HG03565 (cell line): ENCODE data around the gene PTPRM.

ENCODE experiments used
- ATAC-seq: cut with Tn5 transposase; IDR thresholded peaks from one replicate; pipeline ENCODE4 v1.9.1; 2021; ENCODE audit warnings: mild to moderate bottlenecking, moderate library complexity; ENCODE audit not compliant: unreplicated experiment

Gene PTPRM

DNA sequence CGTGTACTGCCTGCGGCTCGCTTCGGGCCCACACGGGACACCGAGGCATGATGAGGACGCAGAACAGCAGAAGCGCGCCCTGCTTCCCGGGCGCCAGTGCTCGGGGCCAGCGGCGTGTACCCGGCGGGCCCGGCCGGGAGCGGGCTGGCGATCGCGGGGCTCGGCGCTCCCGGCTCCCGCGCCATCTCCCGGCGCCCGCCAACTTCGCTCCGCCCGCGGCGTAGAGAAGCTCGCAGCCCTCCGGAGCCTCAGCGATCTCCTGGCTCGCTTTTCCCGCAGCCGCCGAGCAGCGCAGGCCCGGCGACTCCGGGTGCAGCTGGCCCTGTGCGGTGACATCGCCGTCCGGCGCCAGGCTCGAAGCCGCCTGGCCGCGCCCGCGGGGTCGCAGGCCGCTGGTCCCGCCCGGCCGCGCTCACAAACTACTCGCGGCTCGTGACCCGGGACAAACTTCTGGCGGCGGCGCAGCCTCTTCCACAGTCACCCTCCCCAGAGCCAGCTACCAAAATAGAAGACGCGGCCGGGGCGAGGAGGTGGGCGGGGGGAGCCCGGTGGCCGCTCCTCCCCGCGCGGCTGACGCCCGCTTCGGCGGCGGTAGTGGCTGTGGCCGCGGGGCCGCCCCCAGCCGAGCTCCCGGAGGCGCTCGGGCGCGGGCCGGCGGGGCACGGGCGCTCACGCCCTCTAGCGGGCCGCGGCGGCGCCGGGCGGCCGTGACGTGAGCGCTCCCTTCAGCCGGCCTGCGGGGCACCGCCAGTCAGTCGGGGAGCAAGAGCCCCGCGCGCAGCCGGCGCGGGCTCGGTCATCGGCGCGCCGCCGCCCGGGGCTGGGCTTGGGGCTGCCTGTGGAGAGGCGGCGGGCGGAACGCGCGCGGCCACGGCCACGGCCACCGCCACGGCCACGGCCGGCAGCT lies at the start of gene PTPRM:
Gene PTPRM (plus strand): TSS at position 750 of the 907 bp plus-strand sequence. CDS start 503 bp downstream, outside the sequence.
- ATAC-seq: peak; percentile 85

DNA sequence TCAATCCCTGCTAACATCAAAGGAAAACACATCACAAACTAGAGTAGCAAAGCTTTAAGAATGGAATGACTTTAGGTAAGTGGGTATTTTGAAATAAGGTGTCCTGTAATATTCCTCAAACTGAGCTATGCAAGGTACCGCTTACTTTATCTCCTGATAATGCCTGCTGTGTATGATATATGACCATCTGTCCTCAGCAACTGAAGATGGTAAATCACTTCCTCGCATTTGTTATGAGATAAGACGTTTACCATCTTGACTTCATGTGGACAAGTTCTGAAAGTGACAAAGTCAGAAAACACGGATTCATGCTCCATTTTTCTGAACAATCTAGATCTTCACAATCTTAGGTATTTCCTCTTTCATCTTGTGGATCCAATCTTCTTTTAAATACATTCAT lies 49.3 kb upstream of the PTPRM start:
- ATAC-seq: no peak

DNA sequence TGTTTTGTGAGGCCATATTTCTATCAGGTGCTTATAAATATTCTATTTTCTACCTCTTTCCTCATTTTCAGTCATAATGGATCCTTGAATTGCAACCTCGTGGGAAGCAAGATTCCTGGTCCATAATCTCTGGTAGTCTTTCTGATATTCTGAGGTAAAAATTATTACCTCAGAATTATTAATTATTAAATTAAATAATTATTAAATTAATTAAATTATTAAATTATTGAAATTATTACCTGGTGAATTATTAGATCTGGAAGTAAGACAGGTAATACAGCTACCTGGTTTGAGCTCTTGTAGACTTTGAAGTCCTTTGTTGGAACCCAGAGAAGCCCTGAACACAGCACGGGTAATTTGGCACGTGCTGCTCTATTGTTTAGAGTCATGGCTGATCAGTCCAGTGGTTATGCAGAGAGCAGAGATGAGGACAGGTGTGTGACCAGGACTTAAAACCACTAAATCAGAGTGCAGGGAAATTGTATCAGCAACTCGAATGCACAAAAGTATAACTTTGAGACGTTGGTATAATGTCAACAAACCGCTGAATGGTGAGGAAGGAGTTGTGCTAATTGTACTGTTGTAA lies 46.8 kb upstream of the PTPRM start:
- ATAC-seq: no peak

- ATAC-seq: no peak
These were observed 45.8 kb upstream of the PTPRM start for GRCh38 chr18:7521226-7521856.

DNA sequence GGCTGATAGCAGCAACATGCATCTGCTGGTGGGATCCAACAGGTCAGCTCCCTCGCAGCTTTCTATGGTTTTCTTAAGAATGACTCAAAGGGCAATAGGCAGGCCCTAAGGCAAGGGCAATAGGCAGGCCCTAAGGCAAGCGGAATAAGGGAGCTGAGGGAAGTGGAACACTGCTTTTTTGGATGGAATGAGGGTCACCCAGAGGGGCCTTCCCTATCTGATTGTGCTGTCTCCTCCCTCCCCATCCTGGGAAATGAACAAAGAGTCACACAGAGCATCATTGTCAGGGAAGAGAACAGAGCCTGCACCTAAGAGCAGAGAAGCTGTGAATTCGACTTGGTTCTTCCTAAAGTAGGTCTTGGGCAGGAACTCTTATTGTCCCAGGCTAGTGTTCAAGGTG lies 43.3 kb upstream of the PTPRM start:
- ATAC-seq: no peak

DNA sequence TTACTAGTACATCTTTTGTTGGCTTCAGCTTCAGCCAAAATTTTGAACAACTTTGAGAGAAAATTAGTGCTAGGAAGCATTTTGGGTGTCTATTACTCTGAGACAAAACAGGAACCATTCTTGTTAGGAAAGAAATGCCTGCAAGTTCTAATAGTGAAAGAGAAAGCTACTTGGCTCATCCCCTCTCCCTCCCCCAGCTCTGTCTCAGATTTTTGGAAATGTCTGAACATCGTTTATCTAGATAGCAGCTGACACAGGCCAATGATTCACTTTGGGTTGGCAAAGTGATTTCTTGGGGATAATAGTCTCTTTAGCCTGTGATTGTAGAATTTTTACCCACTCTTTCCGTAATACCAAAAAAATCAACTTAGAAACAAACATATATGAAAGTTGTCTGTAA lies 42.3 kb upstream of the PTPRM start:
- no peak for ATAC-seq

GRCh38 chr18:7532942-7533341 lies 34.2 kb upstream of the PTPRM start:
- no peak for ATAC-seq

DNA sequence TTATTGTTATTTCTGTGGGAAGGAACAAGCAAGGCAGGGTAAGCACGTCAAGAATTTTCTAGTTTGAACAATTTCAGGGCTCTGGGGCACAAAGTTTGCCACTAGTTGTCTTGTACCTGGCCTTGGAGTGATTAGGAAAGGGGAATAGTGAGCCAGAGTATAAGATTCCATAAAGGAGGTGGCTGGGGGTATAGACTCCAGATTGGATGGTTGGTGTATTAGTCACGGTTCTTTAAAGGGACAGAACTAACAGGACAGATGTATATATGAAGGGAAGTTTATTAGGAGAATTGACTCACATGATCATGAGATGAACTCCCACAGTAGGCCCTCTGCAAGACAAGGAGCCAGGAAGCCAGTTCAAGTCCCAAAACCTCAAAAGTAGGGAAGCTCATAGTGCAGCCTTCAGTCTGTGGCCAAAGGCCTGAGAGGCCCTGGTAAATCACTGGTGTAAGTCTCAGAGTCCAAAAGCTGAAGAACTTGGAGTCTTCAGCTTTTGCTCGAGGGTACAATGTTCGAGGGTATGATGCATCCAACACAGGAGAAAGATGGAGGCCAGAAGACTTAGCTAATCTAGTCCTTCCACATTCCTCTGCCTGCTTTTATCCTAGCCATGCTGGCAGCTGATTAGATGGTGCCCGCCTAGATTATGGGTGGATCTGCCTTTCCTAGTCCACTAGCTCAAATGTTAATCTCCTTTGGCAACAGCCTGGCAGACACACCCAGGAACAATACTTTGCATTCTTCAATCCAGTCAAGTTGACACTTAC lies 31.5 kb upstream of the PTPRM start:
- ATAC-seq: no peak

- no peak for ATAC-seq
These were observed 30.0 kb upstream of the PTPRM start for GRCh38 chr18:7537145-7537544.

- no peak for ATAC-seq
These were observed 25.3 kb upstream of the PTPRM start for GRCh38 chr18:7541835-7542234.

- no peak for ATAC-seq
These were observed 22.4 kb upstream of the PTPRM start for GRCh38 chr18:7544686-7545085.

DNA sequence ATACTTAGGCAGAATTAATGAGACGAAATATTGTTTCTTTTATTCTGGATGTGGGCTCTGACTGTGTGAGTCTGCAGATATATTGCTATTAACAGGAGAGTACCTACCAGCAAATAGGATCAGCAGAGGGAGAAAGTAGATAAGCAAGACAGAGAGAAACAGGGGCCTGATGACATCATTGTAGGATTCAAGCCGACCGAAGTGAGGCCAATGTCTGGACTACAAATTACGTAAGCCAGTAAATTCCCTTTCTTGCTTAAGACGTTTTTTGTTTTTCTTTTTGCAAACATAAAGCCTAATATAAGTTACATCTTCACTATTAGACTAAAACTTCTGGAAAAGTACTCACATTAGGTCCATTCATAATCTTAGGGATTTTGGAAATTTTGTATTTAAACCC lies 21.4 kb upstream of the PTPRM start:
- ATAC-seq: no peak

- ATAC-seq: no peak
These were observed 18.9 kb upstream of the PTPRM start for GRCh38 chr18:7548221-7548620.

DNA sequence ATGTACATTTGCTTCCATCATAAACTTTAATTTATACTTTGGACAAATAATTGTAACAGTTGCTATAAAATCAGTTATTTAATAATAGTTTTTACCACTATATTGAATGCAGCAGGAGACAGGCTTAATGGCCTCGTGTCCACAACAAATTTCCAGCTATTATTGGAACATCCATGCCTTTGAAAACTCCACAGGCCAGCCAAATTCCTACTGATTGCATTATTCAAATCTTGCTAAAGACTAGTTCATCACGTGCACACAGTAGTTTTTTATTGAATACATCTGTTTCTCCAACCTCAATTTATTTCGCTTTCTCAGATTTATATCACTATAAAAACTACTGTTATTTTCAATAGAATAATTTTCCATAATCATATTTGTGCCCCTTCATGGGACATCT lies 18.4 kb upstream of the PTPRM start:
- ATAC-seq: no peak

GRCh38 chr18:7557973-7558372 lies 9.1 kb upstream of the PTPRM start:
- ATAC-seq: no peak

- no peak for ATAC-seq
These were observed 8.3 kb upstream of the PTPRM start for GRCh38 chr18:7558769-7559168.

- no peak for ATAC-seq
These were observed 7.3 kb upstream of the PTPRM start for GRCh38 chr18:7559709-7560319.

GRCh38 chr18:7561909-7562460 lies 5.1 kb upstream of the PTPRM start:
- no peak for ATAC-seq

DNA sequence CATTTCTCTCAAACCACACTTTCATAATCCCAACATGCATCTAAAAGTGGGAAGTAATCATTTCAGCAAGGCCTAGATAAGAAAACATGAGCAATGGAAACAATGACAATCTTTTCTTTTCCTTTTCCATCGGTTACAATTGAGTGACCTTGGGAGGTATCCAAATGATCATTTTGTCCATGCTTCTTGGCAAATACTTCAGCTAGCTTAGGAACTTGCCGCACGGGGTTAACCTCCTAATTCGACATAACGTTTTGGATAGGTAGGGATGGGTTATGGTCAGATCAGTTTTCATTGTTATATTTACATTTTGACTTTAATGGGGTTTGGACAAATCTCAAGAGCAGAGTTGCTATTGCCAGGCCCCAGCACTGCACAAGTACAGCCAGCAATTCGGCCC lies 4.6 kb upstream of the PTPRM start:
- ATAC-seq: no peak

DNA sequence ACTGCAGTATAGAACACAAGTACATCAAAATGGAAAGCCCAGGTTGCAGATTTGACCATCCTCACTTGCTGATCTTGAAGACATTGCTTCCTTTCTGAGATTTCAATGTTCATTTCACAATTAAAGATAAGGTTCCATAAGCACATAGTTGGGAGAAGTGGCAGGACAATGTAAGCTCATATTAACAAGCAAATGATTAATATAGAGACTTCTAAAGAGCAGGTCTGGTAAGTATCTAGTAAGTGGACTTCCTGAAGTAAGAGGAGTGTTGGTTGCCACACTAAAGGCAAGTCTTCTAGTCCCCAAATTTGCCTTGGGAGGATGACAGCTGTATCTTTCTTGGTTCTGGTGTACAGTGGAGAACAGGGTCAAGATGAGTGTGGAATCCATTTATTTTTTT lies 1.4 kb upstream of the PTPRM start:
- ATAC-seq: no peak

- ATAC-seq: no peak
These were observed 911 bp upstream of the PTPRM start for GRCh38 chr18:7566244-7566566.
